Measurements from ENCODE around the gene CNDP2.

CNDP2 gene

GRCh38 chr18:74531043-74531442 lies 34.9 kb downstream of the CNDP2 start:
- no peak overlapping the region for H3K9ac ChIP-seq (ENCODE audit: low read depth, low read length)
- no peak overlapping the region for H3K4me2 ChIP-seq (ENCODE audit: low read length)
- H3K4me3 ChIP-seq (ENCODE audit: low read length), result no peak overlapping the region
- peaks cover 27% of the 10 kb centered on the region for H3K27me3 ChIP-seq (ENCODE audit: control insufficient read depth, insufficient read depth, low read length)
- H3K36me3 ChIP-seq (ENCODE audit: insufficient read depth, low read length), result no peaks in the 10 kb centered on the region
- no peaks in the 10 kb centered on the region for H3K9me3 ChIP-seq (replicated peaks; ENCODE audit: low read length)
- no peaks in the 10 kb centered on the region for H3K4me1 ChIP-seq (ENCODE audit: control insufficient read depth, insufficient read depth, low read length)

GRCh38 chr18:74532511-74533025 lies 36.4 kb downstream of the CNDP2 start:
- Histone ChIP-seq H3K9me3 (replicated peaks; ENCODE audit: low read length) (no peaks in the 10 kb centered on the region), H3K4me3 (ENCODE audit: low read length) (no peak overlapping the region), H3K36me3 (ENCODE audit: insufficient read depth, low read length) (no peaks in the 10 kb centered on the region), H3K9ac (ENCODE audit: low read depth, low read length) (no peak overlapping the region), H3K4me2 (ENCODE audit: low read length) (no peak overlapping the region), H3K27me3 (ENCODE audit: control insufficient read depth, insufficient read depth, low read length) (peaks cover 19% of the 10 kb centered on the region), H3K4me1 (ENCODE audit: control insufficient read depth, insufficient read depth, low read length) (no peaks in the 10 kb centered on the region)

GRCh38 chr18:74533666-74534065 lies 37.5 kb downstream of the CNDP2 start:
- no peaks in the 10 kb centered on the region for H3K4me1 ChIP-seq (ENCODE audit: control insufficient read depth, insufficient read depth, low read length)

GRCh38 chr18:74534150-74534969 lies 38.2 kb downstream of the CNDP2 start, which contains the start of gene CNDP1:
TSS of gene CNDP1 (plus strand) at chr18:74534500. CDS start at chr18:74534668, 168 bp downstream.
- H3K9ac ChIP-seq (ENCODE audit: low read depth, low read length), result no peak within 1 kb of the TSS
- H3K4me2 ChIP-seq (ENCODE audit: low read length), result no peak within 1 kb of the TSS
- H3K4me1 ChIP-seq (ENCODE audit: control insufficient read depth, insufficient read depth, low read length), result no peaks in the 10 kb centered on the region
- peaks cover 23% of the 10 kb centered on the region for H3K27me3 ChIP-seq (ENCODE audit: control insufficient read depth, insufficient read depth, low read length)
- no peaks in the 10 kb centered on the region for H3K9me3 ChIP-seq (replicated peaks; ENCODE audit: low read length)
- no peaks in the 10 kb centered on the region for H3K36me3 ChIP-seq (ENCODE audit: insufficient read depth, low read length)
- H3K4me3 ChIP-seq (ENCODE audit: low read length), result no peak within 1 kb of the TSS

More at GRCh38 chr18:74533666-74534065, 37.5 kb downstream of the CNDP2 start:
- Histone ChIP-seq H3K27me3 (ENCODE audit: control insufficient read depth, insufficient read depth, low read length) (peaks cover 19% of the 10 kb centered on the region), H3K9me3 (replicated peaks; ENCODE audit: low read length) (no peaks in the 10 kb centered on the region), H3K4me3 (ENCODE audit: low read length) (no peak overlapping the region), H3K4me2 (ENCODE audit: low read length) (no peak overlapping the region), H3K9ac (ENCODE audit: low read depth, low read length) (no peak overlapping the region), H3K36me3 (ENCODE audit: insufficient read depth, low read length) (no peaks in the 10 kb centered on the region)

GRCh38 chr18:74534981-74535649 lies 39.0 kb downstream of the CNDP2 start:
- no peaks in the 10 kb centered on the region for H3K36me3 ChIP-seq (ENCODE audit: insufficient read depth, low read length)
- H3K4me3 ChIP-seq (ENCODE audit: low read length), result no peak overlapping the region
- no peaks in the 10 kb centered on the region for H3K9me3 ChIP-seq (replicated peaks; ENCODE audit: low read length)
- no peak overlapping the region for H3K4me2 ChIP-seq (ENCODE audit: low read length)
- H3K27me3 ChIP-seq (ENCODE audit: control insufficient read depth, insufficient read depth, low read length), result peaks cover 23% of the 10 kb centered on the region
- H3K9ac ChIP-seq (ENCODE audit: low read depth, low read length), result no peak overlapping the region
- no peaks in the 10 kb centered on the region for H3K4me1 ChIP-seq (ENCODE audit: control insufficient read depth, insufficient read depth, low read length)

GRCh38 chr18:74539289-74539688 lies 43.1 kb downstream of the CNDP2 start:
- Histone ChIP-seq H3K9ac (ENCODE audit: low read depth, low read length) (no peak overlapping the region), H3K9me3 (replicated peaks; ENCODE audit: low read length) (no peaks in the 10 kb centered on the region), H3K36me3 (ENCODE audit: insufficient read depth, low read length) (no peaks in the 10 kb centered on the region), H3K27me3 (ENCODE audit: control insufficient read depth, insufficient read depth, low read length) (peaks cover 34% of the 10 kb centered on the region), H3K4me1 (ENCODE audit: control insufficient read depth, insufficient read depth, low read length) (no peaks in the 10 kb centered on the region), H3K4me2 (ENCODE audit: low read length) (no peak overlapping the region), H3K4me3 (ENCODE audit: low read length) (no peak overlapping the region)

- Histone ChIP-seq H3K4me2 (ENCODE audit: low read length) (no peak overlapping the region), H3K27me3 (ENCODE audit: control insufficient read depth, insufficient read depth, low read length) (peaks cover 30% of the 10 kb centered on the region), H3K4me1 (ENCODE audit: control insufficient read depth, insufficient read depth, low read length) (no peaks in the 10 kb centered on the region), H3K36me3 (ENCODE audit: insufficient read depth, low read length) (no peaks in the 10 kb centered on the region), H3K4me3 (ENCODE audit: low read length) (no peak overlapping the region), H3K9ac (ENCODE audit: low read depth, low read length) (no peak overlapping the region), H3K9me3 (replicated peaks; ENCODE audit: low read length) (no peaks in the 10 kb centered on the region)
These were observed 44.7 kb downstream of the CNDP2 start for GRCh38 chr18:74540652-74541421.

GRCh38 chr18:74541703-74542555 lies 45.8 kb downstream of the CNDP2 start:
- Histone ChIP-seq H3K4me1 (ENCODE audit: control insufficient read depth, insufficient read depth, low read length) (no peaks in the 10 kb centered on the region), H3K27me3 (ENCODE audit: control insufficient read depth, insufficient read depth, low read length) (peaks cover 30% of the 10 kb centered on the region)

GRCh38 chr18:74544898-74545297 lies 48.7 kb downstream of the CNDP2 start:
- no peak overlapping the region for H3K4me2 ChIP-seq (ENCODE audit: low read length)
- H3K4me1 ChIP-seq (ENCODE audit: control insufficient read depth, insufficient read depth, low read length), result no peaks in the 10 kb centered on the region
- no peaks in the 10 kb centered on the region for H3K36me3 ChIP-seq (ENCODE audit: insufficient read depth, low read length)
- no peaks in the 10 kb centered on the region for H3K9me3 ChIP-seq (replicated peaks; ENCODE audit: low read length)
- no peak overlapping the region for H3K9ac ChIP-seq (ENCODE audit: low read depth, low read length)
- peaks cover 29% of the 10 kb centered on the region for H3K27me3 ChIP-seq (ENCODE audit: control insufficient read depth, insufficient read depth, low read length)
- no peak overlapping the region for H3K4me3 ChIP-seq (ENCODE audit: low read length)

More at GRCh38 chr18:74541703-74542555, 45.8 kb downstream of the CNDP2 start:
- Histone ChIP-seq H3K9me3 (replicated peaks; ENCODE audit: low read length) (no peaks in the 10 kb centered on the region), H3K36me3 (ENCODE audit: insufficient read depth, low read length) (no peaks in the 10 kb centered on the region), H3K4me3 (ENCODE audit: low read length) (no peak overlapping the region), H3K4me2 (ENCODE audit: low read length) (no peak overlapping the region), H3K9ac (ENCODE audit: low read depth, low read length) (no peak overlapping the region)

- Histone ChIP-seq H3K4me1 (ENCODE audit: control insufficient read depth, insufficient read depth, low read length) (no peaks in the 10 kb centered on the region), H3K4me3 (ENCODE audit: low read length) (no peak overlapping the region), H3K27me3 (ENCODE audit: control insufficient read depth, insufficient read depth, low read length) (peaks cover 21% of the 10 kb centered on the region), H3K4me2 (ENCODE audit: low read length) (no peak overlapping the region), H3K9me3 (replicated peaks; ENCODE audit: low read length) (no peaks in the 10 kb centered on the region), H3K9ac (ENCODE audit: low read depth, low read length) (no peak overlapping the region), H3K36me3 (ENCODE audit: insufficient read depth, low read length) (no peaks in the 10 kb centered on the region)
These were observed 49.8 kb downstream of the CNDP2 start for GRCh38 chr18:74546007-74546406.

Data from skeletal muscle satellite cell (primary cell).